ENCODE measurements around the gene TRAF2.

Gene TRAF2

DNA sequence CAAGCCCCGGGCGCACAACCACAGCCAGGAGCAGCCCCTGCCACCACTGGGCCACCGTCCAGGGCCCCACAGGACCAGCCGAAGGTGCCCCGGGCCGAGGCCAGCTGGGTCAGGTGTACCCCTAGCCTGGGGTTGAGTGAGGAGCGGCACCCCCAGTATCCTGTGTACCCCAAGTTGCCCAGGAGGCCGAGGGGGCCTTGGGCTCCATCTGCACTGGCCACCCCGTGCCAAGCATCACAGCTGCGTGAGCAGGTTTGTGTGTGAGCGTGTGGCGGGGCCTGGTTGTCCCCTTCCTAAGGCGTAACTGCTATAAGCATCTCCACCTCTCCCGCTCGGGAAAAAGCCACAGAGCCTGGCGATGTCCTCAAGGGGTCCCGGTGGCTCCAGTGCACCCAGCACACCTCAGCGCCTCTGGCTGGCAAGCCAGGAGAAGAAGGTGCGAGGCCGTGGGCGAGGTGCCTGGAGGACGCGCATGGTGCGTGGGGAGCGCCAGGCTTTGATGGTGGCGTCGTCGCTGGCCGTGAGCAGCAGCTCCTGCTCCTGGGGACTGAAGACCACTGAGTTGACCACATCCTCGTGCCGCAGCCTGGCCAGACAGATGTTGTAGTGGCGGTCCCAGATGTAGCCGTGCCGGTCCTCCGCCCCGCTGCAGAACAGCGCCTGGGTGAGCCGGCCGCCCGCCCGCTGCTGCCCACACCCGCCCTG, 54.4 kb downstream of the TRAF2 start:
- DNase-seq (ENCODE audit: low read depth) = no peak
- H3K4me3 ChIP-seq (ENCODE audit: low read depth, low read length) = no peak overlapping the region
- no peak for TF ChIP-seq MAX (IDR thresholded peaks at IDR 0.05; ENCODE audit: low read depth, low read length)
- no peak for TF ChIP-seq POLR2A (IDR thresholded peaks at IDR 0.05; ENCODE audit: extremely low read depth, insufficient read length)
- no peak for TF ChIP-seq MYC (IDR thresholded peaks at IDR 0.05; ENCODE audit: low read depth, low read length)
- TF ChIP-seq, protein P1, sequence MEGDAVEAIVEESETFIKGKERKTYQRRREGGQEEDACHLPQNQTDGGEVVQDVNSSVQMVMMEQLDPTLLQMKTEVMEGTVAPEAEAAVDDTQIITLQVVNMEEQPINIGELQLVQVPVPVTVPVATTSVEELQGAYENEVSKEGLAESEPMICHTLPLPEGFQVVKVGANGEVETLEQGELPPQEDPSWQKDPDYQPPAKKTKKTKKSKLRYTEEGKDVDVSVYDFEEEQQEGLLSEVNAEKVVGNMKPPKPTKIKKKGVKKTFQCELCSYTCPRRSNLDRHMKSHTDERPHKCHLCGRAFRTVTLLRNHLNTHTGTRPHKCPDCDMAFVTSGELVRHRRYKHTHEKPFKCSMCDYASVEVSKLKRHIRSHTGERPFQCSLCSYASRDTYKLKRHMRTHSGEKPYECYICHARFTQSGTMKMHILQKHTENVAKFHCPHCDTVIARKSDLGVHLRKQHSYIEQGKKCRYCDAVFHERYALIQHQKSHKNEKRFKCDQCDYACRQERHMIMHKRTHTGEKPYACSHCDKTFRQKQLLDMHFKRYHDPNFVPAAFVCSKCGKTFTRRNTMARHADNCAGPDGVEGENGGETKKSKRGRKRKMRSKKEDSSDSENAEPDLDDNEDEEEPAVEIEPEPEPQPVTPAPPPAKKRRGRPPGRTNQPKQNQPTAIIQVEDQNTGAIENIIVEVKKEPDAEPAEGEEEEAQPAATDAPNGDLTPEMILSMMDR (IDR thresholded peaks at IDR 0.05; ENCODE audit: low read depth, low read length) = no peak

- no peak overlapping the region for H3K4me3 ChIP-seq (ENCODE audit: low read depth, low read length)
- TF ChIP-seq MAX (IDR thresholded peaks at IDR 0.05; ENCODE audit: low read depth, low read length) = no peak
- TF ChIP-seq MYC (IDR thresholded peaks at IDR 0.05; ENCODE audit: low read depth, low read length) = no peak
- TF ChIP-seq POLR2A (IDR thresholded peaks at IDR 0.05; ENCODE audit: extremely low read depth, insufficient read length) = no peak
- TF ChIP-seq, protein P1 (IDR thresholded peaks at IDR 0.05; ENCODE audit: low read depth, low read length) = no peak
- no peak for DNase-seq (ENCODE audit: low read depth)
These were observed 55.2 kb downstream of the TRAF2 start for GRCh38 chr9:136941231-136942111.

GRCh38 chr9:136942112-136942880, 56.0 kb downstream of the TRAF2 start:
- no peak for DNase-seq (ENCODE audit: low read depth)
- TF ChIP-seq MAX (IDR thresholded peaks at IDR 0.05; ENCODE audit: low read depth, low read length) (no peak), POLR2A (IDR thresholded peaks at IDR 0.05; ENCODE audit: extremely low read depth, insufficient read length) (no peak), MYC (IDR thresholded peaks at IDR 0.05; ENCODE audit: low read depth, low read length) (no peak)
- TF ChIP-seq, protein P1 (IDR thresholded peaks at IDR 0.05; ENCODE audit: low read depth, low read length) = no peak
- H3K4me3 ChIP-seq (ENCODE audit: low read depth, low read length) = no peak overlapping the region

- no peak for TF ChIP-seq MYC (IDR thresholded peaks at IDR 0.05; ENCODE audit: low read depth, low read length)
- TF ChIP-seq, protein P1 (IDR thresholded peaks at IDR 0.05; ENCODE audit: low read depth, low read length) = no peak
- TF ChIP-seq MAX (IDR thresholded peaks at IDR 0.05; ENCODE audit: low read depth, low read length) = no peak
- TF ChIP-seq POLR2A (IDR thresholded peaks at IDR 0.05; ENCODE audit: extremely low read depth, insufficient read length) = no peak
- no peak for DNase-seq (ENCODE audit: low read depth)
- H3K4me3 ChIP-seq (ENCODE audit: low read depth, low read length) = peak overlapping the region; percentile 69
These were observed 56.5 kb downstream of the TRAF2 start for GRCh38 chr9:136942881-136943230.

DNA sequence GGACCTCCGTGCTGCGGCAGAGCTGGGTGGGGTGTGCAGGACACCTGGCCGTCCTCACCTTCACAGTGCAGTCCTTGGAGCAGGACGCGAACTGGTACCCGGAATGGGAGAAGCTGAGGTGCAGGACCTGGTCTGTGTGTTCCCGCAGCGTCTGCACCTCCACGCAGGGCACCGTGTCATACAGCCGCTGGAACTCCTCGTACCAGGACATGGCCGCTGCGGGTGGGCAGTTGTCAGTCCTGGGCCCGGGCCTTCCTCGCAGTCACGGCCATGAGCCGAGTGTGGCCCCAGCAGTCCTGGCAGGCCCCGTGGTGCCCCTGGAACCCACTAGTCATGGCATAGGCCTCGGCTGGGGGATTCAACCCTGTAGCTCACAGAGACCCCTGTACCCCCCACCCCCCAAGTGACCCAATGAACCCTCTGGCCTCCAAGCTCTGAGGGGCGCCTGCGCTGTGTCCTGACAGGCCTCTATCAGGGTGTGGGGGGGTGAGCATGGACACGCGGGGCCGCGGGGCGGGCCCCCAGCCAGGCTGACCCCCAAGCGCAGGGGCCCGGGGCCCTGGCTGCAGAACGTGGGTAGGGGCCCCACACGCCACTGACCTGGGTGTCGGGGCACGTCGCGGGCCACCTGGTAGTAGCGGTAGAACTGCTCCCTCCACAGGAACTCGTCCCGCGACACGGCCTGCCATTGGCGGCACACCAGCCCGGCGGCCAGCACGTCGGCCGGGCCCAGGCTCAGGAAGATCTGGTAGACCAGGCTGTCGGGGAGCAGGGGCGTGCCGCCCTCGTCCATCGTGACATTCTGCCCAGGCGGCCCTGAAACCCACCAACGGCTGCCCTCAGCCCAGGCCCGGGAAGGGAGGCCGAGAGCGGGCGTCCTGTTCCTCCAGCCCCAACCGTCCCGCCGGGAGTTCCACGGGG, 57.2 kb downstream of the TRAF2 start:
- H3K4me3 ChIP-seq (ENCODE audit: low read depth, low read length) = peak overlapping the region; percentile 69
- TF ChIP-seq POLR2A (IDR thresholded peaks at IDR 0.05; ENCODE audit: extremely low read depth, insufficient read length) (no peak), MYC (IDR thresholded peaks at IDR 0.05; ENCODE audit: low read depth, low read length) (no peak), MAX (IDR thresholded peaks at IDR 0.05; ENCODE audit: low read depth, low read length) (no peak)
- TF ChIP-seq, protein P1 (IDR thresholded peaks at IDR 0.05; ENCODE audit: low read depth, low read length) = no peak
- peak; percentile 63 for DNase-seq (ENCODE audit: low read depth)
